NCI-H1417 treated with DMSO at 0.1 percent for 48 hours (cell line): Measurements from ENCODE around the gene BRMS1L.
A peak's percentile ranks its signal among the peaks of the same experiment; 100 is the strongest.
"Not testable (repeated sequence)": the region's sequence is repeated elsewhere in the genome, so short reads cannot be mapped to it uniquely, and the experiment has no call there.

Experiments
- DNase-seq: peaks from one replicate; lab custom pipeline; 2025; lab: John Stamatoyannopoulos, UW

The BRMS1L gene

DNA sequence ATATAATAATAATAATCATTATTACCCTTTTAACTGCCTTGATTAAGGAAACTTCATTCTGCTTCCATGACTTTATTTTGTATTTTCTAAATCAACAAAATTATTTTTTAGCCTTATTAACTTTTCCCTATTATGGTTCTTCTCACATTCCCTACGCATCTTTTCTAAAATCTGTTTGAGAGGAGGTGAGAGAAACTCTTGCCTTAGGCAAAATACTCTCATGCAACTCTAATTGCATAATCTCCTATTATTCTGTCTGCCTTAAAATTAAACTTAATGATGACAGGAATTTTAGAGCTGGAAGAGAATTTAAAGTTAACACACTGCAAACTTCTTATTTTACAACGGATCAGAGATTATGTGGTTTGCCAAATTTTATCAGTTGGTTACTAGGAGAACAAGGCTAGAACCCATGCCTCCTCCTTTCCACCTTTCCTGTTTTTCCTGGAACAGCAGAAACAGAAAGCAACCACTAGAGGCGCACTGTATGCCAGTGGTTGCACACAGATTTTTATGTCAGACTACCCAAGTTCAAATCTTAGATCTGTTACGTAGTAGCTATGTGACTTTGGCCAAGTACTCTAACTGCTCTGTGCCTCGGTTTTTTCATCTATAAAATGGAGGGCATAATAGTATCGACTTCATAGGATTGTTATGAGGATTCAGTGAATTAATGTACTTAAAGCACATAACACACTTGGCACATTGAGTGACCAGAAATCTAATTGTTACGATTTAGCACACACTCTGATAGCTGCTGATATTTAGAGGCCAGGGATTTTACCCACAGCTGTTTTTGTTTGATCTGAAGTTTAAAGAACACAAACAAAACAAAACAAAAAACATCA is 4.3 kb upstream of the BRMS1L start:
- DNase-seq, result no peak

DNA sequence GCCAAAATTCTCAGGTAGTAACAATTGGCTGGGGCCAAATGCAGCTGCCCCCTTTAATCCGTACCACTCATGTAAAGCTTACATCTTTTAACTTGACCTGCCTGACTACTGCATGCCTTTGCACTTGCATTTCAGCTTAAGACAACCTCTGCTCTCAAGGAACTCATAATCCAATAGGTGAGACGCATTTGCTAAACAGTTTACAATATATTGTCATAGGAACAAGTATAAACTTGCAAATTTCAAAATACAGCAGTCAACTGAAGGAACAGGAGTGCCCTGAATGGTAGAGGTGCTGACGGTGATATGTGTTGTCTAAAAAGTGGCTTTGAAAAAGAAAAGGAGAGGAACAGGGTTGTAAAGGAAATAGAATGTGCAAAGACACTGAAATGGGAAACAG is 3.6 kb upstream of the BRMS1L start:
- no peak for DNase-seq

GRCh38 chr14:35824446-35825165 is 1.5 kb upstream of the BRMS1L start:
- DNase-seq, result not testable (repeated sequence)

- DNase-seq, result no peak
Observed at GRCh38 chr14:35825968-35826217, 245 bp upstream of the BRMS1L start.

GRCh38 chr14:35826952-35827416 is 846 bp downstream of the BRMS1L start:
- no peak for DNase-seq

- DNase-seq, result no peak
Observed at GRCh38 chr14:35827678-35828472, 1.7 kb downstream of the BRMS1L start.

GRCh38 chr14:35829449-35829848 is 3.3 kb downstream of the BRMS1L start:
- DNase-seq, result no peak

- DNase-seq, result no peak
Observed at GRCh38 chr14:35835208-35835982, 9.3 kb downstream of the BRMS1L start.

DNA sequence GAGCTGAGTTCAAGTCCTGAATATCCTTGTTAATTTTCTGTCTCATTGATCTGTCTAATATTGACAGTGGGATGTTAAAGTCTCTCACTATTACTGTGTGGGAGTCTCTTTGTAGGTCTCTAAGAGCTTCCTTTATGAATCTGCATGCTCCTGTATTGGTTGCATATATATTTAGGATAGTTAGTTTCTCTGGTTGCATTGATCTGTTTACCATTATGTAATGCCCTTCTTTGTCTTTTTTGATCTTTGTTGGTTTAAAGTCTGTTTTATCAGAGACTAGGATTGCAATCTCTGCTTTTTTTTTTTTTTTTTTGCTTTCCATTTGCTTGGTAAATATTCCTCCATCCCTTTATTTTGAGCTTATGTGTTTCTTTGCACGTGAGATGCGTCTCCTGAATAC is 15.6 kb downstream of the BRMS1L start:
- DNase-seq, result not testable (repeated sequence)

DNA sequence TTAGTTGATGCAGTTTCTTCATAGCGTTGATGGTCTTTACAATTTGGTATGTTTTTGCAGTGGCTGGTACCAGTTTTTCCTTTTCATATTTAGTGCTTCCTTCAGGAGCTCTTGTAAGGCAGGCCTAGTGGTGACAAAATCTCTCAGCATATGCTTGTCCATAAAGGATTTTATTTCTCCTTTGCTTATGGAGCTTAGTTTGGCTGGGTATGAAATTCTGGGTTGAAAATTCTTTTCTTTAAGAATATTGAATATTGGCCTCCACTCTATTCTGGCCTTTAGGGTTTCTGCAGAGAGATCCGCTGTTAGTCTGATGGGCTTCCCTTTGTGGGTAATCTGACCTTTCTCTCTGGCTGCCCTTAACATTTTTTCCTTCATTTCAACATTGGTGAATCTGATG is 16.1 kb downstream of the BRMS1L start:
- not testable (repeated sequence) for DNase-seq

- DNase-seq, result no peak
Observed at GRCh38 chr14:35844494-35844893, 18.4 kb downstream of the BRMS1L start.

DNA sequence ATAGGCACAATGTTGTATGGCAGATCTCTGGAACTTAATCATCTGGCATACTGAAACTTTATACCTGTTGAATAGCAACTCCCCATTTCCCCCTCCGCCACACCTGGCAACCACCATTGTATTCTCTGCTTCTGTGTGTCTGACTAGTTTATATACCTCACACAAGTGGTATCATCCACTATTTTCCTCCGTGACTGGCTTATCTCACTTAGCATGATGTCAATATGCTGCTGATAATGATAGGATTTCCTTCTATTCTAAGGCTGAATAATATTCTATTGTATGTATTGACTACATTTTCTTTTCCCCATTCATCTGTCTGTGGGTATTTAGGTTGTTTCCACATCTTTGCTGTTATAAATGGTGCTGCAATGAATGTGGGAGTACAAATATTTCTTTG is 21.5 kb downstream of the BRMS1L start:
- DNase-seq, result no peak

- DNase-seq, result no peak
Observed at GRCh38 chr14:35849122-35849521, 23.0 kb downstream of the BRMS1L start.

DNA sequence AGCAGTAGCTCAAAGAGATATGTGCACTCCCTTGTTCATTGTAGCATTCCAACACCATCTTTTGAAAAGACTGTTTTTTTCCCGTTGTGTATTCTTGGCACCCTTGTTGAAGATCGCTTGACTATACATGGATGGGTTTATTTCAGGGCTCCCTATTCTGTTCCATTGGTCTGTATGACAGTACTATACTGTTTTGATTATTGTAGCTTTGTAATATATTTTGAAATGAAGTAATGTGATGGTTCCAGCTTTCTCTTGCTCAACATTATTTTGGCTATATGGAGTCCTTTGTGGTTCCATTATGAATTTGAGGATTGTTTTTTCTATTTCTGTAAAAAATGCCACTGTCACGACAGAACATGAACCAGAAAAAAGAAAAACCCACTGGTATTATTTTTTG is 25.7 kb downstream of the BRMS1L start:
- no peak for DNase-seq

- no peak for DNase-seq
Observed at GRCh38 chr14:35853225-35853624, 27.1 kb downstream of the BRMS1L start.

DNA sequence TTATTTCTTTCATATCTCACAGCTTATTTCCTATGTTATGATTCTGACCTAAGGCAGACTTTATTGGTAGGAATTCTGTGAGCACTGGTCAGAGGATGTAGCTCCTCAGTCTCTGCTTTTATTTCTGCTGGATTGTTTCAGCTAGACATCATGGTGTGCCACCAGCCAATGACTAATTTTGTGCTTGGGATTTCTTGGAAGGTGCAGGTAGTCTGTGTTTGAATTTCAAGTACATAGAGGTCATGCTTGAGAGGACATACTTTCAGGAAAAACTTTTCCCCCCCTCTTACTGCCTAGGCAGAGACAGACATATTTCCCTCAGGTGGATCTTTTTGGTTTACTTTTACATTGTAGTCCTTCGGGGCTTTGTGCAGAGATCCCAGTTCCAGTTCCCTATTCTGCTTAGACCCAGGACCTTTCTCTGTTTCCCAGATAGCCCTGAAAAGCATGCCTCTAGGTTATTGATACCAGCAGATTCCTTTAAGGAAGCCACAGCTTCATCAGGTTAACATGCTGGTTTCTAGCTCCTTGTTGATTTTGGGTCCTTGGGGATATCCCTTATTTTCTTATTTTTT is 28.6 kb downstream of the BRMS1L start:
- no peak for DNase-seq

DNA sequence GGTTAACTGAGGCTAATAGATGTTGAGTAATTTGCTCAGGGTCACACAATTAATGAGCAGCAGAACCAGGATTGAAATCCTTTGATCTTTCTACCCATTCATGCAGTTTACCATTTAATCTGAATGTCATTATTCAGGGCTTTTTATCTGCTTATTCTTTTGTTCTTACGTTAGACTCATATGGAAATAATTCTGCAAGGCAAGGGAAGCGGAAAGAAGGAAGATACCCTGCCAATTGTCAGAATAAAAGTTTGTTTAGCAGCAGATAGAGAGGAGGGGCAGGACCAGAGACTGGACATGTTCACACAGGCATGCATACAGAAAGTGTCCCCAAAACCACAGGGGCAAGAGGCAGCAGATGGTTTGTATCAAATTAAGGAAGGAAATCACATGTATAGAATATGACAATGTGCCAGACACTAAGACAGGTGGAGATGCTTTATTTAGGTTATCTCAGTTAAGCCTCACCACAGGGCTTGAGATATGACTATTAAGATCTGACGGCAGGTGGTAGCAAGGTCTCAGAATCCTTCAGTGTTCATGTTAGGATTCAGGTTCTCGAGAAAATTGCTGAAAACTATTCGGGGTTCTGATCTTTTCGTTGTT is 29.8 kb downstream of the BRMS1L start:
- peak; percentile 40 for DNase-seq

- DNase-seq, result no peak
Observed at GRCh38 chr14:35858521-35859209, 32.5 kb downstream of the BRMS1L start.

DNA sequence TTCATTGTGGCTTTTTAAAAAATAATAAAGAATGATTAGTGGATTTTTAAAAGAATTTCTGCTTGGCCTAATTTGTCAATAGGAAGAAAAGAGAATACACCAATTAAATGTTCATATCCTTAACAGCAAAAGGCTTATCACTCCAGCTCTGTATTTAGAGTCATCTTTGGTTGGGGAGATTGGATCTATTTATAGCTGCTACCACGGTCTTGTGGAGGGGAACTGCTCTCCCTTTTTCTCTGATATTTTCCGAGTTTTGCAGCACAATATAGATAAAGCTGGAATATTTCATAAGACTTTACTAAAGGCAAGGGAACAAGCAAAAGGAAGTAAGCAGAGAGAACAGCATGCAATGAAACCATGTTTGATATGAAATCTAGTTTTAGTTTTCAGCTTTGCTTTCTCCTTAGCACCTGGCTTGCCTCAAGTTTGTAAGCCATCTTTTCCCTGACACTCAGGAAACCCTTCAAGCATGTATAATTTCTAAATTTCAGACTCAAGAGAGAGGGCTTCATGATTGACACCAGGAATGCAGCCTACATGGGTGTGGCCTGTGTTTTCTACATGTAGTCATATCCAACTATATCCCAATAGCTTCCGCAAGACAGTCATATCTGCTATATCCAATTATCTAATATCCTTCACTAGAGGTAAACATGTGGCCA is 35.2 kb downstream of the BRMS1L start:
- no peak for DNase-seq
